ENCODE data around the gene MYOM1. TPM values are rescaled to one million over a fixed set of nuclear protein-coding genes. Genes with fewer than 3 reads are reported as not detected.

The MYOM1 gene
- 19.9 TPM for total RNA-seq

DNA sequence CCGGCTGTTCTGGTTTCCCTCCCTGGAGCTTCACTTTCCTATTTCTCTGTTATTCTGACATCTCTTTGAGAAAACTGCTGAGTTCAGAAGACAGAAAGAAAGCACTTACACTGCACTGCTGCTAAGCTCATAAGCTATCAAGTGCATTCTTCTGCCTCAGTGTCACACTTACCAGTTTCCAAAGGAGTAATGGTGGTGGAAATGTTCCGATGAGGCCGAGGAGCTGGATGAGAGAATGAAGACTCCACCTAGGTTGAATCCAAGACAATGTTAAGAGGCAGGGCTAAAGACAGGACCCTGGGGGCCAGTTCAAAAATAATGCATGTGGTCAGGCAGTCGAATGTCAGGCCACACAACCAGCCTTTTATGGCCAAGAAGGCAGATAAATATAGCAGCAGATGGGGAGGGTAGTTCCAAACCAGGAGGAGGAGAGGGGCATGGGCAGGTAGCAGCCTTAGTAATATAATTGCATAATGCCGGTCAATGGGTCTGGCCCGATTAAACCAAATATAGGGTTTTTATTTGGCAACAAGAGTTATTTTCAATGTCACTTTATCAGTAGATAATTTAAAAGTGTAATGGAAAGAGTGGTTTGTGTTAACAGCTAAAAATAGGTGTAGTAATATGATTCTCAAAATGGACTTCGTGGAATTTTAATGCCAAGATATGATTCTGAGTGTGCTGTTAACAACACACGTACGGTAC, at the start of gene MYOM1:
Gene MYOM1 (minus strand): TSS at position 338 of the 705 bp plus-strand sequence. CDS start 4,745 bp downstream, outside the sequence.
- DNase-seq (ENCODE audit: low spot score): no peak
- peak; percentile 22 for ATAC-seq
- intact Hi-C loops (cut with DNase I): no loop called here

DNA sequence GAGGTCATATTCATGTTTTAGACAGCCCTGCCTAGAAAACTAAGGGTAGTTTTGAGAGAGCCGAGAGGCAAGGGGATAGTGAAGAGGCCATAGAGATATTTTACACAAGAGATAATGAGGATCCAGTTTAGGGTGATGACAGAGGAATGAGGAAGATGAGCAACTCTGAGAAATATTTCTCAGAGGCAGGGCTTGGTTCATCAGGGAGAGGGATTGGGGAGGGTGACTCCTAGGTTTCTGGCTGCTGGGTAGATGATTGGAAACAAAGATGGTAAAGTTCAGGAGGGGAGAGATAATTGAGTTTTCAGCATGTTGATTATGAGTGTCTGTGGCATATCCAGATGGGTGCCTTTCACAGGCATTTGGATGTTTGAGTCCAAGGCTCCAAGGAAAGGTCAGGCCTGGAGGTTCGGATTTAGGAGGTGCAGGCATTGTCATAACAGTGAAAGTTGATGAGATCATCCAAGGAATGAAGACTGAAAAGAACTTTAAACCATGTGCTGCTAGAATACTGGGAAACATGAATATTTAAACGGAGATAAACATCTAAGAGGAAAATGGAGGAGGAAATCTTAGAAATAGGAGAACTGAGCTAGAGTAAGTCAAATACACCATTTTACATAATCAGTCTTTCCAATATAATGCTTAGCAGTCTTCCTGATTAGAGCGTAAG, 49.6 kb upstream of the MYOM1 start:
- ATAC-seq (peak; percentile 44), DNase-seq (ENCODE audit: low spot score) (no peak)
- intact Hi-C loops (cut with DNase I): no loop called here

DNA sequence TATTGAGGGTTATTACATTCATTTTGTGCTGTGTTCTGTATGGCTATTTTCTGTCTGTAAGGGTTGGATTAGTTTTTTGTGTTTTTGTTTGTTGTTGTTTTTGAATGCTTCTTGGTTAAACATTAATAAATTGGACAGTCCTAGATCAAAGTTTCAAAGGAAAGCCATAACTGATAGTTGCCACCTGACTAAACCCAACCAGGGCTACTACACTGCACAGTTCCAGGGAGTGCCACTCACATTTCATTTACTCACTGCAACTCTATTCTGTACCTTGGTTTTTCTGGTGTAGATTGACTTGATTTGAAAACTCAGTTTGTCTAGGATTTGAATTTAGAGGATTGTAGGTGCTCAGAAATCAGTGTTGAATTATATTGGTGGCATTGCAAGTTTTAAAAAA, 48.5 kb upstream of the MYOM1 start:
- no peak for DNase-seq (ENCODE audit: low spot score)
- no peak for ATAC-seq
- intact Hi-C loops (cut with DNase I): no loop called here

DNA sequence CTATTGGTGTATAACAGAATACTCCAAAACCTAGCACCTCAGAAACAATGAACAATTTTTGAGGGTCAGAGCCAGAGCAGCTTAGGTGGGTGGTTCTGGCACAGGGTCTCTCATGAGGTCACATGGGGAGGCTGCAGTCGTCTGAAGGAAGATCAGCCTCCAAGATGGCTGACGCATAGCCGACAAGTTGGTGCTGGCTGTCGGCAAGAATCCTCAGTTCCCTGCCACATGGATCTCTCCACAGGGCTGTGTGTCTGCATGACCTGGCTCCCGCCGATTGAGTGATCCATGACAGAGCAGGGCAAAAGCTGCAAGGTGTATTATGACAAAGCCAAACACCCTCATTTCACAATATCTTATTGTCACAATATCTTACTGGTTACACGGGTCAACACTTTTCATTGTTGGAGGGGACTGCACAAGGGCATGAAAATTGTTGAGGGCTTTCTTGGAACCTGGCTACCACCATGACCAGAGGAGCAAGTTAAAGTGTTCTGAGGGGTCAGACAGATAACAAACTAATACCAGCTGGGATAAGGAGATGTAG, 46.4 kb upstream of the MYOM1 start:
- intact Hi-C loops (cut with DNase I): no loop called here
- ATAC-seq: no peak
- no peak for DNase-seq (ENCODE audit: low spot score)

DNA sequence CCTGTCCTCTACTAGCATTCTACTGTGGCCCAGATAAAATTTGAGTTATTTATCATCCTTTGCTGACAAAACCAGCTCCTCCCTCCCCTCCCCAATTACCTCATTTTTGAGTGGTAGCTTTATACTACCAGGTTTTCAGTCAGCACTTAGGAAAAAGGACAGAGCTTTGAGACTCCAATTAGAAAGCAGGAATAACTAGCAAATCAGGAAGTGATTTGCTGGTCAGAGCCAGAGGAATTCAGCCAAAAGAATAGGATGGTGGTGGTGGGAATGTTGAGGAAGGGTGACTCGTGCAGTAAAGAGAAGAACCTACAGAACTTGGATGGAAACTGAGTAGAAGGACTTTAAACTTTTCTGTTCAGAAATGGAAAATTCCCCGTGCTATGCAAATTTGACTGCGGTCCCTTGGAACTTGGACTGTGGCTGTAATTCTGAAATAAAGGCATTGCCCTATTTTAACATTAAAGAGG, 45.8 kb upstream of the MYOM1 start:
- ATAC-seq: no peak
- intact Hi-C loops (cut with DNase I): no loop called here
- DNase-seq (ENCODE audit: low spot score): no peak

DNA sequence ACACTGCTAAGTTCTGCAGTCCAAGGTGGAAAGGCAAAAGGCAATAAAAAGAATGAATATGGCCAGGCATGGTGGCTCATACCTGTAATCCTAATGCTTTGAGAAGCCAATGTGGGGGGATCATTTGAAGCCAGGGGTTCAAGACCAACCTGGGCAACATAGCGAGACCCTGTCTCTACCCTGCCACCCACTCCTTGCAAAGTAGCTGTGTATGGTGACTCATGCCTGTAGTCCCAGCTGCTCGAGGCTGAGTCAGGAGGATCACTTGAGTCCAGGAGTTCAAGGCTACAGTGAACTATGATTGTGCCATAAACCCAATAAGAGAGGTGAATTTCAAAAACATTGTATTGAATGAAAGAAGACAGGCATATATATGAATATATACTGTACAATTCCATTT, 44.6 kb upstream of the MYOM1 start:
- intact Hi-C loops (cut with DNase I): no loop called here
- no peak for DNase-seq (ENCODE audit: low spot score)
- ATAC-seq: no peak

DNA sequence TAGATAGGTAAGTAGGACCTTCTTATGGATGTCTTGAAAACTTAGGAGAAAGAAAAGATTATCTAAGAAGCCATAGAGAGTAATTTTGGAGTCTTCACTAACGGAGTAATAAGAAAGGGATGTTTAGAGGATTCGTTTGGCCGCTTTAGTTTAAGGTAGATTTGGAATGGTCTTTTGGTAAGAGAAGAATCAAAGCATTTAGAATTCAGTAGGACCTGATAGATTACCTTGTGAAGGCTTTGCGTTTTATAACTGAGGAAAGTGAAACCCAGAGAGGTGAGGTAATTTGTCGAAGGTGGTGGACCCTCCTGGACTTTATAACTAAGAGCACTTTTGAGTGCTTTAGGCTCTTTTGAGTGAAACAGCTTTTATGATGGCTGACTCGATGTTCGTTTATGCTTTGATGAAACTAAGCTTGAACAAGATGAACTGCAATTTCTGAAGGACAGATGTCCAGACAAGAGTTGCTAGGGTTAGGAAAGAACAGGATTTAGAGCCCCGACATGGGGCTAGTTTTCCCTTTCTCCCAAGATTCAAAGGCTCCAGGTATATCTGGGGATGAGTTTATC, 43.4 kb upstream of the MYOM1 start:
- intact Hi-C loops (cut with DNase I): no loop called here
- no peak for ATAC-seq
- no peak for DNase-seq (ENCODE audit: low spot score)

DNA sequence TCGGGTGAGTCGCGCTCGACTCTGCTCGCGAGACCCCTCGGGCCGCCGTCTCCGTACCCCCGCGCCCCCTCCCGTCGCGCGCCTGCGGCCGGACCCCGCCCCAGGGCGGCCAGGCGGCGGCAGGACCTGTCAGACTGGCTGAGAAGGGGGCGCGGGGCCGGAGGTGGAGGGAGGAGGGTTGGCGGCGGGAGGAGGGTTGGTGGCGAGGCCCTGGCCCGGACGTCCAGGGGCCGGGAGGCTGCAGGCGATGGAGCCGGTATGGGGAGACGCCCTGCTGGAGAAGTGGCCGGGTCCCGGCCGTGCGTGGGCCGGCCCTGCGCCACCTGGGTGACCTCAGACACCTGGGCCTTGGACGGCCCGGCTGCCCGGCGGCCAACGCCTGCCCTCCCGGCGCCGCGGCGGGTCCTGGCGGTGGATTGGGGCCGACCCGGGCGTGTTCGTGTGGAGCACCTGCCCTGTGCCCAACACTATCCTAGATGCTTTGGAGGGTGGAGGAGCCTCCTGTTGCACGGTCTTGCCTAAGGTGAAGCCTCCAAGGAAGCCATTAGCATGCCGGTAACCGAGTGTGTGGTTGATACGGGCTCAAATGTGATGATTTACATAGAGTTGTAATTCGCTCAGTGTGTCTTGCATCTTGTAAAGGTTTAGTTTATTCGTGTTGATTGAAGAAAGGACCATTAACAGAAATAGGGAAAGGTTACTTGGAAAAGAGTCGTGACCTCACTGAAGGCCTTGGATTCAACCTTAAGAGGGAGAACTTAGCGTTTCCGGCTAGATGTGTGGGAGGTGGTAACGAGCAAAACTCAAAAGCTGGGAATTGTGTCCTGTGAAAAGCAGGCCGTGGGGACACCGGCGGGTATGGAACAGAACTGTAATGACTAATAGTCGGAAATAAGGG, 42.7 kb upstream of the MYOM1 start:
- ATAC-seq: no peak
- DNase-seq (ENCODE audit: low spot score): no peak
- intact Hi-C loops (cut with DNase I): no loop called here

DNA sequence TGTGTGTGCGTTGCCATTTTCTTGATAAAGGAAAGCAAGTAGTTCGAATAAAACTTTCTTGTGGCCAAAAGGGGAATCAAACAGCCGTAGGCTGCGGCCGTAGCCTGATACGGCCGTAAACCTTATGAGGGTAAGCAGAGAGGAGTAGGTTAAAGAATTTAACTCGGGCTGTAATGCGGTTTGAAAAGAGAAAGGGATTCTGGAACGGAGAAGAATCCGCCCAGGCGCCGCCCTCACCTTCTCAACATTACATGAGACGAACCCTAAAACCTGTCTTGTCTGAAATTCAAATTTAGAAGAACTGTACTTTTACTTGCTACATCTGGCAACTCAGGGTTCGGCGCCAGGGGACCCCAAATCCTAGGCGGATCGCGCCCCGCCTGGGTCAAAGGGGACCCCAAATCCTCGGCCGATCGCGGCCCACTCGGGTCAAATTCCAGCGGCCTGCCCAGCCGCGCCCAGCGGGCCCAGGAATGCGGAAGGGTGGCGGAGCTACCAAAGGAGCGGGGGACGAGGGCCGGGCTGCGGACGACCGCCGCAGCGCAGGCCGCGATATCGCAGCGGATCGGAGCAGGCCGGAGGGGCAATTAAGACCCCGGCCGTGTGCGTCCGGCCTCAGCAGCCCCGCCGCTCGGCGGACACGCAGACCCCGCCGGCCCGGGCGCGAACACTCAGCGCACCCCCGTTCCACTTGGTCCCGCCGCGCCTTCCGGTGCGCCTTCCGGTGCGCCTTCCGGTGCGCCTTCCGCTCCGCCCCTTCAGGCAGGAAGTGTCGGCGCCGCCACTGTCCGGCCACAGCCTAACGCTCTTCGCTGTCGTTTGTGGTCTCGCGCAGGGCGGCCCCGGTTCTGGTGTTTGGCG, 41.8 kb upstream of the MYOM1 start, which contains the start of gene MYL12B:
Gene MYL12B (plus strand): TSS at position 761 of the 861 bp plus-strand sequence. CDS start 10,766 bp downstream, outside the sequence.
- intact Hi-C loops (cut with DNase I): no loop called here
- ATAC-seq: peak; percentile 93
- peak; percentile 89 for DNase-seq (ENCODE audit: low spot score)

DNA sequence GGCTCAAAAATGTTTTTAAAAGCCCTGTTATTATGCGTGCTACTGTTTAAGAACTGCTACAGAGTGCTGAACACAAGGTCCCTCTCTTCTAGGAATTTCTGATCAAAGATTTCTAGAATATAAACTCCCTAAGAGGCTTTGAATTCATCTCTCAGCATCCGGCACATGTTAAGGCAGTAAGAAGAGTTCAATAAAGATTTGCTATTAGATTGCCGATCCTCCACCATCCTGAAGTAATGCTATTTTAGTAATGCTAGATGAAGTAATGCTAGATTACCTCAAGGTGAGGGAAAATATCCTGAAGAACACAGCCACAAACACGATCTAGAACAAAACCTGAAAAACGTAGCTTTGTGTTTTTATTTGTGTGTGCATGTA, 41.2 kb upstream of the MYOM1 start:
- ATAC-seq: no peak
- intact Hi-C loops (cut with DNase I): no loop called here
- no peak for DNase-seq (ENCODE audit: low spot score)

DNA sequence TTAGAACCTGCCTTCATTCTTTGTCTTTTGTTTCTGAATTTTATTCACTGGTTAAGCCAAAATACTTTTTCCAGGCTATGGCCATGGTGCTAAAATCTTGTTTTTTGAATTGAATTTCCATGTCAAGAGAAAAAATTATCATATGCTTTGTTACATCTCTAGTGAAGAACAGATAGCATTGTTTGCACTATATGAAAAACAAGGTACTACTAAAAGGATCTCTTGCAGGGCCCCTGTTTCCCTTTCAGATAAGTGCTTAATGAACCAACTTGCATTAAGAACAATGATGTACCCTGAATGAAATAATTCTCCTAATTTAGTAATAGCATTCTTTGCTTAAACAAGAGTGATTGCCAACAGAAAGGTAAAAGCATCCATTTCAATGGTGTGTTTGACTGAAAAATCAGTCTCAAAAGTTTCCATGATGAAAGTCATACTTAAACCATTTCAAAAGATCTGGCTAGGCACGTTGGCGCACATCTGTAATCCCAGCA, 37.9 kb upstream of the MYOM1 start:
- ATAC-seq (no peak), DNase-seq (ENCODE audit: low spot score) (no peak)
- intact Hi-C loops (cut with DNase I): no loop called here

DNA sequence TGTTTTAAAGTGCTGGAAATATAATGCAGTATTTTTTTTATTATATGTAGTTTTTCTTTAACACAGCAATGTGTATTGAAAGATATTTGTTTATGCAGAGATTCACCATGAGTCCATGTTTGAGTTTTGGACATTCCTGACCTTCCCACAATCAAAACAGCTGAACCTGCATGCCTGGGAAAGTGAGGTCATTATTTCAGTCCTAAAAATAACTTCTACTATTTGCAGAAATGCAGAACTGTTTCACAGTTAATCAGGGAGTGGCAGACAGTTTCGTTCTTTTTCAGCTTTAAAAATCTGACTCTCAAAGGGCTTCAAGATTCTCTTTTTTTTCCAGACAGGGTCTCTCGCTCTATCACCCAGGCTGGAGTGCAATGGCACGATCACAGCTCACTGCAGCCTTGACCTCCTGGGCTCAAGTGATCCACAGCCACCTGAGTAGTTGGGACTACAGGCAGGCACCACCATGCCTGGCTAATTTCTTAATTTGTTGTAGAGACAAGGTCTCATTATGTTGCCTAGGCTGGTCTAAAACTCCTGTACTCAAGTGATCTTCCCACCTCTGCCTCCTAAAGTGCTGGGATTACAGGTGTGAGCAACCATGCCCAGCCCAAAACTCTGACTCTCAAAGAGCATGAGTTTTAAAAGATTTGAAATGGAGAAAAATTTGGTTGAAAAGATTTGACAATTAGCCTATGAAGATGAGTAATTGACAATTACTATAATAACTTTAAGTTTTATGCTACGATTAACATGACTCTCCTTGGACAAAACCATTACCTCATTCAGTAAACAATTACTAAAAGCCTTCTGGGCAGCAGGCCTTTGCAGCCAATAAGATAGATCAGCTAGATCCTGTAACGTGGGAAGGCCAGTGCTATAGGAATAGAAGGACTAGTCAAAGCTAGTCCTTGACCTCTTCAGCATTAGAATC, 37.2 kb upstream of the MYOM1 start:
- no peak for DNase-seq (ENCODE audit: low spot score)
- intact Hi-C loops (cut with DNase I): no loop called here
- ATAC-seq: no peak

DNA sequence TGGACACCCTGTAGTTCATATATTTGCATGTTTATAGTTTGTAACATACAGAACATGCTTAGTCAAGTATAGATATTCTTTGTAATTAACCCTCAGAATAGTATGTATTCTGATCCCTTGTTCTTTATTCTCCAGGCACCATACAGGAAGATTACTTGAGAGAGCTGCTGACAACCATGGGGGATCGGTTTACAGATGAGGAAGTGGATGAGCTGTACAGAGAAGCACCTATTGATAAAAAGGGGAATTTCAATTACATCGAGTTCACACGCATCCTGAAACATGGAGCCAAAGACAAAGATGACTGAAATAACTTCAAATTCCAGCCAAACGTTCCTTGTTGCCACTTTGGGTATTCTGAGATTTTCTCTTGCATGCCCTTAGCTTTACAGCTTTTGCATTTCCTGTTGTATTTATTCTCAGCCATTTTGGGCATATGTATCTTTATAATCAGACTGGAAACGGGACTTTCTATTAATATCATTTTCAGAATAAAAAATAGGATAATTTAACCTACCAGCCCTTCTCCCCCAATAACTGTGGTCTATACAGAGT, 35.9 kb upstream of the MYOM1 start:
- ATAC-seq (no peak), DNase-seq (ENCODE audit: low spot score) (no peak)
- intact Hi-C loops (cut with DNase I): no loop called here

DNA sequence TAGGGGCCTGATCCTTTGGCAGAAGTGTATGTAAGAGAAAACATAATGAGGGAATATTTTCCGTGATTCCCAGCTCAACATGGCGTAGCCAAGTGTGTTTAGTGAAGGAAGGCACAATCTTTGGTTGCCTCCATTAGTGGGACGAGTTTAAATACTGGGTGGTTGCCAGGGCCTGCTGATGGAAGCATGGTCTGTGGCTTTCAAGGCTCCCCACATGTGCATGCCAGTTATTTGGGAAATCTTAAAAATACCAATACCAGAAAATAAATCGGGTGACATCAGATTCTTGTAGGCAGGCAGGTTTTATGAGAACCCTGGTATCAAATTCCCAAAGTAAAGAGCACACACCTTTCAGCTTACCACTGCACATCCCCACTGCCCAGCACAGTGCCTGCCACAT, 35.0 kb upstream of the MYOM1 start:
- intact Hi-C loops (cut with DNase I): no loop called here
- ATAC-seq: no peak
- no peak for DNase-seq (ENCODE audit: low spot score)

DNA sequence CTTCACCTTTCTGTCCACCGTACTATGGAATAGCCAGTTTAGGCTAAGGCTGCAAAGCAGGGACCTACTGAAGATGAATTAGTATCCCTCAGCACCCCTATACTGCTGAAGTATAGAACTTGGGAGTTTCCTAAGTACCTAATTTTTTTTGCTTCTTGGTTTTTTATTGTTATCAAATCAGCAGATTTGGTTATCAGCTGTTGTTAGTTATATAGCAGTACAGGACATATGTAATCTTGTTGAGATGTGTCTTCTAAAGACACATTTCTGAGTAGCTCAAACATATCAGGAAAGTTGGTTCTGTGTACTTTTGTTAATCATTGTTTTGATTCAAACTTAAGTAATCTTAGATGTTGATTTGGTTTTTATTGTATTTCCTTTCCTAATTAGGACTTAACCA, 33.1 kb upstream of the MYOM1 start:
- ATAC-seq: no peak
- no peak for DNase-seq (ENCODE audit: low spot score)
- intact Hi-C loops (cut with DNase I): no loop called here

DNA sequence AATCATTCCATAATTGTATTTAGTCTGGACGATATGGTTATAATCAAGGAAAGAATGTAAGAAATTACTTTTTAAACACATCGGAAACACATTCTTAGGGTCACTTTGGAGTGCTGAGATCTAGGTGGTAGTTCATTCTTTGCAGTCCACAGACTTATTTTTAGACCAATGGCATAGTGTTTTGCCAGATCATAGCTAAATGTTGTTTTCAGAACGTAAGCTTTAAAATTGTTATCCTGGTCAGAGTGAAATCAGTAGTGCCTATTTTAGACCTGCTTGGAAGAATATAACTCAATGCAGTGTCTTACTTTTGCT, 32.2 kb upstream of the MYOM1 start:
- DNase-seq (ENCODE audit: low spot score): no peak
- ATAC-seq: no peak
- intact Hi-C loops (cut with DNase I): no loop called here
